Endothelial cell of umbilical vein (primary cell): ENCODE results near the gene ZP2.
"Not testable (repeated sequence)": the region's sequence is repeated elsewhere in the genome, so short reads cannot be mapped to it uniquely, and the experiment has no call there.

Source experiments
- EZH2 ChIP-seq: IDR thresholded peaks from 2 replicates; pipeline ENCODE4 v1.6.1; 2012; ENCODE audit warnings: borderline replicate concordance, low read depth, mild to moderate bottlenecking, moderate library complexity, low read length, inconsistent platforms; ENCODE audit not compliant: severe bottlenecking
- GATA2 ChIP-seq: IDR thresholded peaks from 2 replicates; pipeline ENCODE4 v1.7.0; 2011; ENCODE audit warnings: low read depth, mild to moderate bottlenecking, moderate library complexity, mixed read lengths, low read length; ENCODE audit not compliant: insufficient read length, insufficient read depth
- MYC ChIP-seq: IDR thresholded peaks from one replicate; pipeline ENCODE4 v1.6.1; 2011; ENCODE audit warnings: mild to moderate bottlenecking, low read depth, low read length
- POLR2A ChIP-seq: IDR thresholded peaks from 2 replicates; pipeline ENCODE4 v1.6.1; 2012; ENCODE audit warnings: low read depth, mild to moderate bottlenecking, control low read depth, low read length
- POLR2AphosphoS5 ChIP-seq: IDR thresholded peaks from 2 replicates; pipeline ENCODE4 v1.6.1; 2012; ENCODE audit warnings: low read depth, mild to moderate bottlenecking, control low read depth, low read length, moderate library complexity; ENCODE audit not compliant: insufficient read depth
- TF ChIP-seq, protein P1 (sequence below): IDR thresholded peaks from 2 replicates; pipeline ENCODE4 v1.6.1; 2011; ENCODE audit not compliant: insufficient read depth, insufficient read length
- TF ChIP-seq, protein P2 (sequence below), 2 donors: IDR thresholded peaks; 1 replicate in 1 of 2; 2 replicates in 1 of 2; pipeline ENCODE4 v1.5.1; 2011; ENCODE audit warnings: low read length in 2 of 2, mild to moderate bottlenecking in 2 of 2, moderate library complexity in 2 of 2, control low read depth in 1 of 2, inconsistent platforms in 1 of 2, low read depth in 1 of 2; ENCODE audit not compliant: insufficient read depth in 1 of 2; ENCODE audit errors: extremely low read depth in 1 of 2

DNA sequence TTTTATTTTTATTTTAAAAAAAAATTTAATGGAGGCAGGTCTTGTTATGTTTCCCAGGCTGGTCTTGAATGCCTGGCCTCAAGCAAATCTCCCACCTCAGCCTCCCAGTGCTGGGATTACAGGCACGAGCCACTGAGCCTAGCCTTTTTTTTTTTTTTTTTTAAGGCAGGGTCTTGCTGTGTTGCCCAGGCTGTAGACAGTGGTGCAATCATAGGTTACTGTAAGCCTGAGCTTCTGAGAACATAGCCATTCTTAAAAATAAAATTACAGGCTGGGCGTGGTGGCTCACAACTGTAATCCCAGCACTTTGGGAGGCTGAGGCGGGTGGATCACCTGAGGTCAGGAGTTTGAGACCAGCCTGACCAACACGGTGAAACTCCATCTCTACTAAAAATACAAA, 36.8 kb upstream of the ZP2 start:
- TF ChIP-seq, protein P1, sequence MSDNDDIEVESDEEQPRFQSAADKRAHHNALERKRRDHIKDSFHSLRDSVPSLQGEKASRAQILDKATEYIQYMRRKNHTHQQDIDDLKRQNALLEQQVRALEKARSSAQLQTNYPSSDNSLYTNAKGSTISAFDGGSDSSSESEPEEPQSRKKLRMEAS: not testable (repeated sequence)
- TF ChIP-seq POLR2AphosphoS5, POLR2A, EZH2, MYC, GATA2: not testable (repeated sequence)
- TF ChIP-seq, protein P2, sequence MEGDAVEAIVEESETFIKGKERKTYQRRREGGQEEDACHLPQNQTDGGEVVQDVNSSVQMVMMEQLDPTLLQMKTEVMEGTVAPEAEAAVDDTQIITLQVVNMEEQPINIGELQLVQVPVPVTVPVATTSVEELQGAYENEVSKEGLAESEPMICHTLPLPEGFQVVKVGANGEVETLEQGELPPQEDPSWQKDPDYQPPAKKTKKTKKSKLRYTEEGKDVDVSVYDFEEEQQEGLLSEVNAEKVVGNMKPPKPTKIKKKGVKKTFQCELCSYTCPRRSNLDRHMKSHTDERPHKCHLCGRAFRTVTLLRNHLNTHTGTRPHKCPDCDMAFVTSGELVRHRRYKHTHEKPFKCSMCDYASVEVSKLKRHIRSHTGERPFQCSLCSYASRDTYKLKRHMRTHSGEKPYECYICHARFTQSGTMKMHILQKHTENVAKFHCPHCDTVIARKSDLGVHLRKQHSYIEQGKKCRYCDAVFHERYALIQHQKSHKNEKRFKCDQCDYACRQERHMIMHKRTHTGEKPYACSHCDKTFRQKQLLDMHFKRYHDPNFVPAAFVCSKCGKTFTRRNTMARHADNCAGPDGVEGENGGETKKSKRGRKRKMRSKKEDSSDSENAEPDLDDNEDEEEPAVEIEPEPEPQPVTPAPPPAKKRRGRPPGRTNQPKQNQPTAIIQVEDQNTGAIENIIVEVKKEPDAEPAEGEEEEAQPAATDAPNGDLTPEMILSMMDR (IDR thresholded peaks at IDR 0.05; ENCODE audit: extremely low read depth in 1 of 2, insufficient read depth in 1 of 2, low read depth in 1 of 2, low read length in 2 of 2): not testable (repeated sequence)
